ENCODE data around the gene PTDSS2.

GRCh38 chr11:496834-497564 is 46.9 kb downstream of the PTDSS2 start:
- TF ChIP-seq NFE2L1 (CRISPR knock-in tag; IDR thresholded peaks at IDR 0.05): no peak
- TF ChIP-seq, protein P1, sequence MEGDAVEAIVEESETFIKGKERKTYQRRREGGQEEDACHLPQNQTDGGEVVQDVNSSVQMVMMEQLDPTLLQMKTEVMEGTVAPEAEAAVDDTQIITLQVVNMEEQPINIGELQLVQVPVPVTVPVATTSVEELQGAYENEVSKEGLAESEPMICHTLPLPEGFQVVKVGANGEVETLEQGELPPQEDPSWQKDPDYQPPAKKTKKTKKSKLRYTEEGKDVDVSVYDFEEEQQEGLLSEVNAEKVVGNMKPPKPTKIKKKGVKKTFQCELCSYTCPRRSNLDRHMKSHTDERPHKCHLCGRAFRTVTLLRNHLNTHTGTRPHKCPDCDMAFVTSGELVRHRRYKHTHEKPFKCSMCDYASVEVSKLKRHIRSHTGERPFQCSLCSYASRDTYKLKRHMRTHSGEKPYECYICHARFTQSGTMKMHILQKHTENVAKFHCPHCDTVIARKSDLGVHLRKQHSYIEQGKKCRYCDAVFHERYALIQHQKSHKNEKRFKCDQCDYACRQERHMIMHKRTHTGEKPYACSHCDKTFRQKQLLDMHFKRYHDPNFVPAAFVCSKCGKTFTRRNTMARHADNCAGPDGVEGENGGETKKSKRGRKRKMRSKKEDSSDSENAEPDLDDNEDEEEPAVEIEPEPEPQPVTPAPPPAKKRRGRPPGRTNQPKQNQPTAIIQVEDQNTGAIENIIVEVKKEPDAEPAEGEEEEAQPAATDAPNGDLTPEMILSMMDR (IDR thresholded peaks at IDR 0.05): no peak
- no peak for TF ChIP-seq SP1 (CRISPR knock-in tag; conservative IDR thresholded peaks at IDR 0.05)
- TF ChIP-seq ELF4 (CRISPR knock-in tag; IDR thresholded peaks at IDR 0.05; ENCODE audit: low read depth): no peak
- no peak for TF ChIP-seq PREB (CRISPR knock-in tag; IDR thresholded peaks at IDR 0.05; ENCODE audit: borderline replicate concordance)
- TF ChIP-seq, protein P2, sequence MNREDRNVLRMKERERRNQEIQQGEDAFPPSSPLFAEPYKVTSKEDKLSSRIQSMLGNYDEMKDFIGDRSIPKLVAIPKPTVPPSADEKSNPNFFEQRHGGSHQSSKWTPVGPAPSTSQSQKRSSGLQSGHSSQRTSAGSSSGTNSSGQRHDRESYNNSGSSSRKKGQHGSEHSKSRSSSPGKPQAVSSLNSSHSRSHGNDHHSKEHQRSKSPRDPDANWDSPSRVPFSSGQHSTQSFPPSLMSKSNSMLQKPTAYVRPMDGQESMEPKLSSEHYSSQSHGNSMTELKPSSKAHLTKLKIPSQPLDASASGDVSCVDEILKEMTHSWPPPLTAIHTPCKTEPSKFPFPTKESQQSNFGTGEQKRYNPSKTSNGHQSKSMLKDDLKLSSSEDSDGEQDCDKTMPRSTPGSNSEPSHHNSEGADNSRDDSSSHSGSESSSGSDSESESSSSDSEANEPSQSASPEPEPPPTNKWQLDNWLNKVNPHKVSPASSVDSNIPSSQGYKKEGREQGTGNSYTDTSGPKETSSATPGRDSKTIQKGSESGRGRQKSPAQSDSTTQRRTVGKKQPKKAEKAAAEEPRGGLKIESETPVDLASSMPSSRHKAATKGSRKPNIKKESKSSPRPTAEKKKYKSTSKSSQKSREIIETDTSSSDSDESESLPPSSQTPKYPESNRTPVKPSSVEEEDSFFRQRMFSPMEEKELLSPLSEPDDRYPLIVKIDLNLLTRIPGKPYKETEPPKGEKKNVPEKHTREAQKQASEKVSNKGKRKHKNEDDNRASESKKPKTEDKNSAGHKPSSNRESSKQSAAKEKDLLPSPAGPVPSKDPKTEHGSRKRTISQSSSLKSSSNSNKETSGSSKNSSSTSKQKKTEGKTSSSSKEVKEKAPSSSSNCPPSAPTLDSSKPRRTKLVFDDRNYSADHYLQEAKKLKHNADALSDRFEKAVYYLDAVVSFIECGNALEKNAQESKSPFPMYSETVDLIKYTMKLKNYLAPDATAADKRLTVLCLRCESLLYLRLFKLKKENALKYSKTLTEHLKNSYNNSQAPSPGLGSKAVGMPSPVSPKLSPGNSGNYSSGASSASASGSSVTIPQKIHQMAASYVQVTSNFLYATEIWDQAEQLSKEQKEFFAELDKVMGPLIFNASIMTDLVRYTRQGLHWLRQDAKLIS (CRISPR knock-in tag; IDR thresholded peaks at IDR 0.05; ENCODE audit: borderline replicate concordance): no peak
- TF ChIP-seq, protein P3, sequence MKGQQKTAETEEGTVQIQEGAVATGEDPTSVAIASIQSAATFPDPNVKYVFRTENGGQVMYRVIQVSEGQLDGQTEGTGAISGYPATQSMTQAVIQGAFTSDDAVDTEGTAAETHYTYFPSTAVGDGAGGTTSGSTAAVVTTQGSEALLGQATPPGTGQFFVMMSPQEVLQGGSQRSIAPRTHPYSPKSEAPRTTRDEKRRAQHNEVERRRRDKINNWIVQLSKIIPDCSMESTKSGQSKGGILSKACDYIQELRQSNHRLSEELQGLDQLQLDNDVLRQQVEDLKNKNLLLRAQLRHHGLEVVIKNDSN (CRISPR knock-in tag; IDR thresholded peaks at IDR 0.05): no peak
- no peak for TF ChIP-seq MAX (CRISPR knock-in tag; IDR thresholded peaks at IDR 0.05)
- TF ChIP-seq, protein P4, sequence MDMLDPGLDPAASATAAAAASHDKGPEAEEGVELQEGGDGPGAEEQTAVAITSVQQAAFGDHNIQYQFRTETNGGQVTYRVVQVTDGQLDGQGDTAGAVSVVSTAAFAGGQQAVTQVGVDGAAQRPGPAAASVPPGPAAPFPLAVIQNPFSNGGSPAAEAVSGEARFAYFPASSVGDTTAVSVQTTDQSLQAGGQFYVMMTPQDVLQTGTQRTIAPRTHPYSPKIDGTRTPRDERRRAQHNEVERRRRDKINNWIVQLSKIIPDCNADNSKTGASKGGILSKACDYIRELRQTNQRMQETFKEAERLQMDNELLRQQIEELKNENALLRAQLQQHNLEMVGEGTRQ (CRISPR knock-in tag; IDR thresholded peaks at IDR 0.05): no peak
